Posterior cingulate gyrus (tissue), 11 donors: Measurements from ENCODE around the gene PLCB3.
"Not testable (repeated sequence)": the region's sequence is repeated elsewhere in the genome, so short reads cannot be mapped to it uniquely, and the experiment has no call there.

ENCODE experiments used
- DNase-seq, 10 donors: peaks; one replicate each; pipeline versions ENCODE4 v3.0.0 to v3.0.0-alpha.2; 2020 to 2021; ENCODE audit warnings: mixed read lengths in 3 of 10
- intact Hi-C: fragments of 100-400 bp; cut with DNase I; formaldehyde crosslinking; loops from one replicate; pipeline ENCODE4 v1.15.1; 2023

The PLCB3 gene

DNA sequence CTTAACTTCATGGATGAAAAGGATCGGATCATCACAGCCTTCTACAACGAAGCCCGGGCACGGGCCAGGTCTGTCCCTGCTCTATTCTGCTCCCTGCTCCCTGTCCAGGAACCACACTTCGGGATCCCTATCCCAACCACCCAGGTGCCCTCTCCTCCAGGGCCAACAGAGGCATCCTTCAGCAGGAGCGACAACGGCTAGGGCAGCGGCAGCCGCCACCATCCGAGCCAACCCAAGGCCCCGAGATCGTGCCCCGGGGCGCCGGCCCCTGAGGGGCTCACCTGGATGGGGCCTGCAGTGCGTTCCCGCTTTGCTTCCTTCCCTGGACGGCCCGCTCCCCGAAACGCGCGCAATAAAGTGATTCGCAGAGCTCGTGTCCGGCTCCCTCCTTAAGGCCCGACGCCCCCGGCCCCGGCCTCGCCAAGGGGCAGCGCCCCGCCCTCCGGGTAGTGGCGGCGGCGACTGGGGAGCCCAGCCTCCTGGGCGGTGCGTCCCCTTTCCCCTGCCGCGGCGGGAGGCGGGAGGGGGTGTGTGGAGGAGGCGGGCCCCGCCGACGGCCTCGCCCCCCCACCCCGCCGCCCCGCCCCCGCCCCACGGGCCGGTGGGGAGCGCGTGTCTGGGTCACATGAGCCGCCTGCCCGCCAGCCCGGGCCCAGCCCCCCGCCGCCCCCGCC, 17.3 kb upstream of the PLCB3 start, which contains the start of gene VEGFB:
Gene VEGFB, plus strand, starts transcription at position 672 of the 674 bp plus-strand sequence. CDS start 250 bp downstream, outside the sequence.
- peak in 7 of 10 donors; percentile 47 to 94 (median 73) for DNase-seq
- intact Hi-C loops: loop anchor here (10.0 kb wide), 1 partner anchor 49 kb away; the partner anchor contains the start of gene STIP1

DNA sequence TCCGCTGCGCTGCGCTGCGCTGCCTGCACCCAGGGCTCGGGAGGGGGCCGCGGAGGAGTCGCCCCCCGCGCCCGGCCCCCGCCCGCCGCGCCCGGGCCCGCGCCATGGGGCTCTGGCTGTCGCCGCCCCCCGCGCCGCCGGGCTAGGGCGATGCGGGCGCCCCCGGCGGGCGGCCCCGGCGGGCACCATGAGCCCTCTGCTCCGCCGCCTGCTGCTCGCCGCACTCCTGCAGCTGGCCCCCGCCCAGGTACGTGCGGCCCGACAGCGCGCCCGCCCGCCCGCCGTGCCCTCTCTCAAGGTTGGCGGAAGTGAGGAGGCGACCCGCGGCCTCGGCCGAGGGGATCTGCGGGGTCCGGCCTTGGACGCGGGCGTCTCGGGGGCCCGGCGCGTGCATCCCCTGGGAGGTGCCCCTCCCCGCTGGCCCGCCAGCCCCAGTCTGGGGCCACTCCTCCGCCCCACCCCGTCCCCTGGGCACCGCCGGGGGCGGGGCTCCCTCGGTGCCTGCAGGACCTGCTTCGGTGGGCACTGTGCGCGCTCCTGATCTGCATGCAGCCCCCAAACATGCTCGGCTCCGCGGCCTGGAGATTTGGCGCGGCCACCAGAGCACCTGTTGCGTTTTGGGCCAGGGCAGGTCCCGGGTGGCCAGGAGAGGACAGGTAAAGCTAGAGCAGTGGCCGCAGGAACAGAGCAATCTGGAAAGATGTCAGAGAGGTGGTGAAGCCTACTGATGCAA, 16.5 kb upstream of the PLCB3 start:
- peak in 2 of 10 donors; percentile 45 to 90 for DNase-seq

DNA sequence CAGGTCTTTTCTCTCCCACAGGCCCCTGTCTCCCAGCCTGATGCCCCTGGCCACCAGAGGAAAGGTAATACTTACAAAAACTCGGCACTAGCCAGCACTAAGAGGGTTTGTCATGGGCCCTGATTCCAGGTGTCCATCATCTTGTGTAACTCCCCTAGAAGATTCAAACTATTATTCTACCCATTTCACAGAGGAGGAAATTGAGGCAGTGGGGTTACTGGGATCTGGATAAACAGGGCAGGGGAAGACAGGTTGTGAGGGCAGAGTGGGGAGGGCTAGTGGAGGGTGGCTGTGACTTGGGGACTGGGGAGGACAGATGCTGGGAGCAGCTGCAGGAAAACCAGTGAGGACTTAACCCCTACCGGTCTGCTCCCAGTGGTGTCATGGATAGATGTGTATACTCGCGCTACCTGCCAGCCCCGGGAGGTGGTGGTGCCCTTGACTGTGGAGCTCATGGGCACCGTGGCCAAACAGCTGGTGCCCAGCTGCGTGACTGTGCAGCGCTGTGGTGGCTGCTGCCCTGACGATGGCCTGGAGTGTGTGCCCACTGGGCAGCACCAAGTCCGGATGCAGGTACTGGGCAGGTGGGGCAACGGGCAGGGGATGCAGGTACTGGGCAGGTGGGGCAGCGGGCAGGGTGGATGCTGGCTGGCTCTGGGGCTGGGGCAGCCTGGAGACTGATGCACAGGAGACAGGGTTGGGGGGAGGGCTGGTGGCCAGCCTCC, 15.7 kb upstream of the PLCB3 start:
- no peak for DNase-seq
- intact Hi-C loops: loop anchor here (10.0 kb wide), 1 partner anchor 51 kb away; the partner anchor contains the start of gene STIP1

More for the DNA sequence above, 16.5 kb upstream of the PLCB3 start:
- intact Hi-C loops: loop anchor here (10.0 kb wide), 1 partner anchor 50 kb away; the partner anchor contains the start of gene STIP1

DNA sequence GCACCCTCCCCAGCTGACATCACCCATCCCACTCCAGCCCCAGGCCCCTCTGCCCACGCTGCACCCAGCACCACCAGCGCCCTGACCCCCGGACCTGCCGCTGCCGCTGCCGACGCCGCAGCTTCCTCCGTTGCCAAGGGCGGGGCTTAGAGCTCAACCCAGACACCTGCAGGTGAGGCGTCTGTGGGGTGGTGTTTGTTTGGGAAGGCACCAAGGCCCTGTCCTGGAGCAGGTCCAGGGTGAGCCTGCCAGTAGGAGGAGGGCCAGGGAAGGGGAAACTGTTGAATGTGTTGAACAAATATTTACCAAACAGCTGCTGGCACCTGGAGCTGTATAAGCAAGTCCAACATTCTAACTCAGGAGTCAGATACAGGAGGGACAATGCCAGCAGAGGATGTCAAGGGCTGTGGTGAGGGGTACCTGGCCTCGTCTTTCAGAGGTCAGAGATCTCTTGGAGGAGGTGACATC, 13.8 kb upstream of the PLCB3 start:
- no peak for DNase-seq
- intact Hi-C loops: loop anchor here (10.0 kb wide), 1 partner anchor 53 kb away; the partner anchor contains the start of gene STIP1

DNA sequence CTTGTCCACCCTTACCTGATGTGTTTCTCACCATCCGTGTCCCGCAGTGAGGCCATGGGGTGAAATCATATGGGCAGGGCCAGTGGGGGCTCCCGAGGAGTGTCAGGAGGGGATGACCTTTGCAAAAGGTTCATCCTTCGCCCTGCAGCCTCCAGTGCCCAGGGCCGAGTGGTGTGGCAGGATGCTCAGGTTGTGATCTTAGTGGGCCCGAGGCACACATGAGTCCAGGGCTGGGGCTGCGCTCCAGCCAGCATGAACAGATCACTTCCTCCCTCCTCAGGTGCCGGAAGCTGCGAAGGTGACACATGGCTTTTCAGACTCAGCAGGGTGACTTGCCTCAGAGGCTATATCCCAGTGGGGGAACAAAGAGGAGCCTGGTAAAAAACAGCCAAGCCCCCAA, 13.3 kb upstream of the PLCB3 start:
- intact Hi-C loops: loop anchor here (10.0 kb wide), 1 partner anchor 53 kb away; the partner anchor contains the start of gene STIP1
- DNase-seq: no peak

GRCh38 chr11:64238999-64239398, 12.3 kb upstream of the PLCB3 start:
- no peak for DNase-seq

DNA sequence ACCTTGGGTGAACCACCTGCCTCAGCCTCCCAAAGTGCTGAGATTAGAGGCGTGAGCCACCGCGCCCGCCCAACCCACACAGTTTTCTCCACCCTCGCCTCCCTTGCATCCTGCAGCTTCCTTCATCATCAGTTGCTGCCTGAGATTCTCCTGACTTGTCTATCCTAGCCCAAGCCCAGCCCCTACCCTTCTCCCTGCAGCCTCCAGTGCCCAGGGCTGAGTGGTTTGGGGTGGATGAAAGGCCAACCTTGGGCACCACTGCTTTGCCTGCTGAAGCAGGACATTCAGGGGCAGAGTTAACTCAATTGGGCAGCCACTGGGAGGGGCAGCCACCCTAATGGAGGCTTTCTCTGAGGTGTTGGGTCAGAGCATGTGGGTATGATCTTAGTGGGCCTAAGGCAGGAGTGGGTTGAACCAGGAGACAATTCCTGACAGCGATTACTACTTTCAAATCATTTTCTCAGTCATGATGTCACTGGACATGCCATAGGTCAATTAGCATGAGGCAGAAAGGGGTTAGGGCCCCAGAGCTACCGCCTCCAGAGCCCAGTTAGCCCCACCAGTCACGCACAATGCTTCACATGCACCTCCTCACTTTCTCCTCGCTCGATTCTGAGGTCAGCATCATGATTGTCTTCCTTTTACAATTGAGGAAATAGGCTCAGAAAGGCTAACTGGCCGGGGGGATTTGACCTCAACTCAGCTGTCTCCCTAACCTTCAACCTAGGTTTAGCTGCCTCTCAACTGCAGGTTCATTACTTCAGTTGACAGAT, 11.5 kb upstream of the PLCB3 start:
- no peak for DNase-seq

More at GRCh38 chr11:64238999-64239398, 12.3 kb upstream of the PLCB3 start:
- intact Hi-C loops: loop anchor here (10.0 kb wide), 1 partner anchor 54 kb away; the partner anchor contains the start of gene STIP1

GRCh38 chr11:64240435-64241240, 10.7 kb upstream of the PLCB3 start, which contains the start of gene FKBP2:
Gene FKBP2 (plus strand): TSS chr11:64241095. CDS start chr11:64242388, 1,293 bp downstream.
- peak; percentile 91 to 100 (median 96) for DNase-seq
- intact Hi-C loops: no loop called here

More for the DNA sequence above, 11.5 kb upstream of the PLCB3 start:
- intact Hi-C loops: loop anchor here (10.0 kb wide), 1 partner anchor 55 kb away; the partner anchor contains the start of gene STIP1

DNA sequence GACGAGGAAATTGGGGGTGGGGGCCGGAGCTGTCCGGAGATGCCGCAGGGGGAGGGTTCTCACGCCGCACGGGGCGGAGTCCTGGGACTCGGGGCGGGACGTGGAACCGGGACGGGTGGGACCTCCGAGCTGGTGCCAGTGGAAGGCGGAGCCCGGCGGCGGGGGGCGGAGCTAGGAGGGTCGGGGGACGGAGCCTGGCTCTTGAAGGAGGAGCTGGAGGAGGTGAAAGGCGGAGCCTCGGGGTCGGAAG, 10.2 kb upstream of the PLCB3 start:
- peak in 6 of 10 donors; percentile 99 to 100 (median 100) for DNase-seq
- intact Hi-C loops: no loop called here

GRCh38 chr11:64241491-64242374, 9.6 kb upstream of the PLCB3 start:
- intact Hi-C loops: no loop called here
- DNase-seq: peak in 5 of 10 donors; percentile 89 to 100 (median 100)

- no peak for DNase-seq
- intact Hi-C loops: no loop called here
Observed at GRCh38 chr11:64243236-64243854, 8.0 kb upstream of the PLCB3 start.

DNA sequence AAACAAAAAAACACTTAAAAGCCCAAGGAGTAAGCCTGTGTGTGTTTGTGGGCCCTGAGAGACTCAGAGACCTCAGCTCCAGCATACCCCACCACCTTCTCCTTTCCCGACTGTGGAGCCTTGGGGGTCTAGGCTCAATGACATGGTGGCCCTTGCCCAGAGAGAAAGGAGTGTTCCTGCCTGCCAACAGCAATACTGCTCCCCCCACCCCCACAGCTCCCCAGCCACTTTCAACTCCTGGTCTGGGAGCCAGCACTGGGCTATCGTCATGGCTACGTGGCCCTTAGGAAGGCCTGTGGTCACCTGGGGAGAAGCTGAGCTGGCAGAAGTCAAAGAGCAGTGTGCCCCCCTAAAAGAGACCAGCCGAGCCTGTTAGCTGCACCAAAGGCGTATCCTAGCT, 7.2 kb upstream of the PLCB3 start:
- intact Hi-C loops: no loop called here
- no peak for DNase-seq

GRCh38 chr11:64244966-64245365, 6.4 kb upstream of the PLCB3 start:
- DNase-seq: no peak
- intact Hi-C loops: no loop called here

GRCh38 chr11:64245401-64245796, 5.9 kb upstream of the PLCB3 start:
- intact Hi-C loops: no loop called here
- peak in 3 of 10 donors; percentile 49 to 81 (median 52) for DNase-seq

DNA sequence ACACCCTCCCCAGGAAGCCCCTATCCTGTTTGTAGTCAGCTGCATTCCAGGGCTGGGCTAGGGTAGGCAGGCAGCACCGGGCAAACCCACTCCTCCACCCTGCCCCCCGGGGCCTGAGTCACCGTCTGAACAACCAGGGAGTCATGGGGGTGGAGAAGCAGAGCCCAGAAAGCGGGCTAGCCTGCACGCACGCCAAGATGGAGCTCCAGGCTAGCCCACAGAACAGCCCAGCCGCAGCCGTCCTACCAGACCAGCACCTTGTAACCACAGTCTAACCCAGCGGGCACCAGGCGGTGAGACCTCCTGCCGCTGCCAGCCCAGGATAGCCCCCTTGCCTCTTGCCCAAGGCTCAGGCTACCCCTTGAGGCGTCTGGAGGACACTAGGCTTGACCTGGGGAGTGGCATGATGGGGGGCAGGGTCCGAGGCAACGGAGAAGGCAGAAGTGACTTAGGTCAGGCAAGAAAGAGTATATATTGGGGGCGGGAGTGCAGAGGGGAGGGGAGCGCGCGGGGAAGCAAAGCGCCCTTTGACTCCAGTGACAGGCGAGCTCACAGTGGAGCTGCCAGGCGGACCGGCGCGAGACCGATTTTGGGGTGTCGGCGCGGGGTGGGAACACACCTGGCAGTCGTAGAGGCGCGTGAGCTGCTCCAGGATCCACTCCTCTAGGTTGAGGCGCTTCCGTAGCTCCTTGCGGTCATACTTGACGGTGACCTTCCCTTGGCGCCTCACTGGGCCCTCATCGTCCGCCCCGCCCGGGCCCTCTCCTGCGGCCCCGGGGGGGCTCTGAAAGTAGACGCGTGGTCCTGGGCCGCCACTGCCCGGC, 5.3 kb upstream of the PLCB3 start:
- intact Hi-C loops: no loop called here
- DNase-seq: peak in 2 of 10 donors; percentile 57 to 80

GRCh38 chr11:64246621-64246870, 4.8 kb upstream of the PLCB3 start:
- DNase-seq, intact Hi-C loops: not testable (repeated sequence)
